Pancreas (tissue), 10 donors: ENCODE data around the gene TMPO. TPM values are rescaled to one million over a fixed set of nuclear protein-coding genes. Genes with fewer than 3 reads are reported as not detected.

Experiments used
- ATAC-seq, 4 donors: fragments of 200-7000 bp; cut with Tn5 transposase; one replicate each; pipeline versions ENCODE4 v1.8.0 to v1.9.1; 2020; ENCODE audit warnings: mild to moderate bottlenecking in 4 of 4, moderate library complexity in 4 of 4
- DNase-seq, 6 donors: peaks; one replicate each; pipeline ENCODE4 v3.0.0-alpha.2; 2020
- FAIRE-seq: peaks from 2 replicates; lab custom pipeline; 2012; peaks lifted over from hg19 to GRCh38; lab: Jason Lieb, UNC
- H3K27ac ChIP-seq, 4 donors: fragments of 200-600 bp; sonication (generic); 1 replicate in 3 of 4; 2 replicates in 1 of 4; pipeline versions ENCODE4 v1.5.0 to v1.8.0; 2020
- H3K27me3 ChIP-seq, 4 donors: fragments of 200-600 bp; one replicate each; pipeline ENCODE4 v1.8.0; 2021
- H3K36me3 ChIP-seq, 3 donors: fragments of 200-600 bp; sonication (generic) in 1 of 3; one replicate each; pipeline versions ENCODE4 v1.5.0 to v1.8.0; 2020 to 2021
- H3K4me1 ChIP-seq, 3 donors: fragments of 200-600 bp; one replicate each; pipeline ENCODE4 v1.8.0; 2021
- H3K4me3 ChIP-seq, 4 donors: fragments of 200-600 bp; sonication (generic) in 2 of 4; one replicate each; pipeline versions ENCODE4 v1.5.0 to v1.8.0; 2020 to 2021
- H3K9me3 ChIP-seq, 4 donors: fragments of 200-600 bp; one replicate each; pipeline ENCODE4 v1.8.0; 2021
- WGBS, 2 donors: extraction: QIAGEN DNeasy Blood & Tissue Kit; methylation state at CpG; one replicate each; pipeline ENCODE4 v1.1.7; 2013; 5-methylcytosine and 5-hydroxymethylcytosine counted together
- intact Hi-C, 3 donors: fragments of 100-400 bp; cut with DNase I; formaldehyde crosslinking; loops; one replicate each; pipeline versions ENCODE4 v1.11.1 to v1.14.2; 2022
- polyA plus RNA-seq, 2 donors: library from polyadenylated mRNA; stranded (reverse); fragments of 200-250 nt; gene quantifications; one replicate each; pipeline ENCODE4 v1.2.3, GENCODE V29; 2013
- total RNA-seq, 6 donors: library from RNA; stranded (reverse); fragmentation: NEBNext Ultra II Directional in 4 of 6; extraction: Animal tissue kit (Norgen Biotek cat#: 25700) in 4 of 6; gene quantifications; one replicate each; pipeline versions ENCODE4 v1.2.1 to v1.2.4, GENCODE V29; 2021 to 2023
- TF ChIP-seq, protein P1 (sequence below), 4 donors: fragments of 200-600 bp; sonication (generic) in 3 of 4; IDR thresholded peaks; one replicate each; pipeline versions ENCODE4 v1.5.0 to v1.8.0; 2021; ENCODE audit warnings: antibody characterized with exemption in 4 of 4
- donor health status: healthy with polysubstance abuse.
- donor health status: DM: no; HTN: no; CAD: no; lungs with moderate emphysema.
- donor health status: DM: no; HTN: no; CAD: no.
- donor health status: control.
- donor health status: control.
- donor health status: Bipolar disorder and iron deficiency.
- donor health status: DM: yes; HTN: yes; CAD: no.
- donor health status: DM: no; HTN: no; CAD: no.
- donor health status: DM: no; HTN: no; CAD: no.
- donor health status: DM: yes; HTN: yes; CAD: no.

The TMPO gene
- total and polyA plus RNA-seq, 8 donors = 13.7 to 49.2 (median 31.5) TPM

DNA sequence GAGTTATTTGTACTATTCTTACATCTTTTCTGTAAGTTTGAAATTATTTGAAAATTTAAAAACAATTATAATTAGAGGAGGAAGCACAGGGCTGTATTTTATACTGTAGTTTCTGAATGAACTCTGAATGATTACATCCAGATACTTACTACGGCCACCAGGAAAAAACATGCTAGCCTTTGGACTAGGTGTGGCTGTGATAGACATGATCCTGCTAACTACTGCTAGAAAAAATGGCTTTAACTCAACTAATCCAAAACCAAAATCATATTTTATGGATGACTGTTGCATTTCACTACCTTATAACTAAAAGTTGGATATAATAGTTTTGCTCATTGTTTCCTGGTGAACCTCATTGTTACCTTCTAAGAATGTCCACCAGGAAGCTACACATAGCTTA, 63.0 kb downstream of the TMPO start:
- intact Hi-C loops = loop anchor here in 1 of 3 donors (10.0 kb wide), 1 partner anchor 426 kb away; no protein-coding TSS in a partner anchor
- H3K36me3 ChIP-seq = no peaks in the 10 kb centered on the region
- no peaks in the 10 kb centered on the region for H3K4me1 ChIP-seq
- ATAC-seq (no peak), FAIRE-seq (peak; percentile 41), DNase-seq (no peak)
- WGBS, 2 donors = 73 to 88% methylated on average over 1 of the region's 1 CpG
- TF ChIP-seq, protein P1, sequence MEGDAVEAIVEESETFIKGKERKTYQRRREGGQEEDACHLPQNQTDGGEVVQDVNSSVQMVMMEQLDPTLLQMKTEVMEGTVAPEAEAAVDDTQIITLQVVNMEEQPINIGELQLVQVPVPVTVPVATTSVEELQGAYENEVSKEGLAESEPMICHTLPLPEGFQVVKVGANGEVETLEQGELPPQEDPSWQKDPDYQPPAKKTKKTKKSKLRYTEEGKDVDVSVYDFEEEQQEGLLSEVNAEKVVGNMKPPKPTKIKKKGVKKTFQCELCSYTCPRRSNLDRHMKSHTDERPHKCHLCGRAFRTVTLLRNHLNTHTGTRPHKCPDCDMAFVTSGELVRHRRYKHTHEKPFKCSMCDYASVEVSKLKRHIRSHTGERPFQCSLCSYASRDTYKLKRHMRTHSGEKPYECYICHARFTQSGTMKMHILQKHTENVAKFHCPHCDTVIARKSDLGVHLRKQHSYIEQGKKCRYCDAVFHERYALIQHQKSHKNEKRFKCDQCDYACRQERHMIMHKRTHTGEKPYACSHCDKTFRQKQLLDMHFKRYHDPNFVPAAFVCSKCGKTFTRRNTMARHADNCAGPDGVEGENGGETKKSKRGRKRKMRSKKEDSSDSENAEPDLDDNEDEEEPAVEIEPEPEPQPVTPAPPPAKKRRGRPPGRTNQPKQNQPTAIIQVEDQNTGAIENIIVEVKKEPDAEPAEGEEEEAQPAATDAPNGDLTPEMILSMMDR (IDR thresholded peaks at IDR 0.05) = no peak
- no peak overlapping the region for H3K4me3 ChIP-seq
- no peaks in the 10 kb centered on the region for H3K27me3 ChIP-seq
- no peak overlapping the region for H3K27ac ChIP-seq
- no peaks in the 10 kb centered on the region for H3K9me3 ChIP-seq

DNA sequence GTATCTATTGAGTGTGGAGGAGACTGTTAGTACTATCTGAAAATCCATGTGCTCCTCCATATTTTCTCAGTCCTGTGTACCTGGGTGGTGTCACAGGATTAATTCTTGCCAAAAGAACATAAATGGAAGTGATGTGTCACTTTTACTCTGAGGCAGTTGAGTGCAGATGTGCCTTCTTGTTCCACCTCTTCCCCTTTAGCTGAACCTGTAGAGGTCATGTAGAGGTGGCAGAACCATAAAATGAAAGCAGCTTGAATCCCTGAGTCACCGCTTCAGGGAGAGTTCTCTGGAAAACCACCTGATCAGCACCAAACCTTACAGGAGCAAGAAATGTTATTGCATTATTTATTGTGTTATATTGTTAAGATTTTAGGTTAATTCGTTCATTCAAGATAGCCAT, 63.4 kb downstream of the TMPO start:
- 77 to 84% methylated on average over 2 of the region's 2 CpGs for WGBS, 2 donors
- ATAC-seq = no peak
- Histone ChIP-seq H3K27ac (no peak overlapping the region), H3K9me3 (no peaks in the 10 kb centered on the region), H3K4me1 (no peaks in the 10 kb centered on the region), H3K36me3 (no peaks in the 10 kb centered on the region), H3K4me3 (no peak overlapping the region), H3K27me3 (no peaks in the 10 kb centered on the region)
- FAIRE-seq = no peak
- DNase-seq = no peak
- TF ChIP-seq, protein P1 (IDR thresholded peaks at IDR 0.05) = no peak
- intact Hi-C loops = loop anchor here in 1 of 3 donors (10.0 kb wide), 1 partner anchor 426 kb away; no protein-coding TSS in a partner anchor

DNA sequence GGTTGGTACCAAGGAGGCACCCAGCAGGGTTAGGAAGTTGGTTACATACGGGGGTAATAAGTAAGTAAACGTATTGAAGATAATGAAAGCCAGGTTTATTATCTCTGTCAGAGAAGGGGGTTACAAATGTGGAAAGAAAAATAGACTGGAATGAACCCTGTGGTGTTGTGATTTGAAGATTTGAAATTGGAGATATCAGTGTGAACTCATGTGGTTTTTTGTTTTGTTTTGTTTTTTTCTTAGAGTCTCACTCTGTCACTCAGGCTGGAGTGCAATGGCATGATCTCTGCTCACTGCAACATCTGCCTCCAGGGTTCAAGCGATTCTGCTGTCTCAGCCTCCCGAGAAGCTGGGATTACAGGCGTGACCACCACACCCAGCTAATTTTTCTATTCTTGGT, 64.0 kb downstream of the TMPO start:
- FAIRE-seq = no peak

DNA sequence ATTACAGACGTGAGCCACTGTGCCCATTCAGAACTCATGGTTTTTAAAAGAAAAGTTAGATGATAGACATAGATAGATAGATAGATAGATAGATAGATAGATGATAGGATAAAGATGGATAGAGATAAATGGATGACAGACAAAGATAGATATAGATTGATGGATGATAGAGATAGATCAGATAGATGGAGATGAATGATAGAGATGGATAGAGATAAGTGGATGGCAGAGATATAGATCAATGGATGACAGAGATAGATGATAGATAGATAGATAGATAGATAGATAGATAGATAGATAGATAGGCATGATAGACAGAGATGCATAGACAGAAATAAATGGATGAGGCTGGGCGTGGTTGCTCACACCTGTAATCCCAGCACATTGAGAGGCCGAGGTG, 64.4 kb downstream of the TMPO start:
- ATAC-seq = no peak
- Histone ChIP-seq H3K27me3 (no peaks in the 10 kb centered on the region), H3K4me1 (no peaks in the 10 kb centered on the region), H3K27ac (no peak overlapping the region), H3K9me3 (no peaks in the 10 kb centered on the region), H3K4me3 (no peak overlapping the region), H3K36me3 (no peaks in the 10 kb centered on the region)
- 84 to 87% methylated on average over 3 of the region's 3 CpGs for WGBS, 2 donors
- intact Hi-C loops = loop anchor here in 1 of 3 donors (10.0 kb wide), 1 partner anchor 425 kb away; no protein-coding TSS in a partner anchor
- TF ChIP-seq, protein P1 (IDR thresholded peaks at IDR 0.05) = no peak
- no peak for FAIRE-seq
- DNase-seq = no peak

More for the DNA sequence above, 64.0 kb downstream of the TMPO start:
- intact Hi-C loops = loop anchor here in 1 of 3 donors (10.0 kb wide), 1 partner anchor 425 kb away; no protein-coding TSS in a partner anchor
- no peaks in the 10 kb centered on the region for H3K9me3 ChIP-seq
- H3K27ac ChIP-seq = no peak overlapping the region
- no peak for ATAC-seq
- no peak for DNase-seq
- H3K36me3 ChIP-seq = no peaks in the 10 kb centered on the region
- H3K4me1 ChIP-seq = no peaks in the 10 kb centered on the region
- H3K27me3 ChIP-seq = no peaks in the 10 kb centered on the region
- 69% methylated on average over 5 of the region's 5 CpGs for WGBS, 2 donors
- H3K4me3 ChIP-seq = no peak overlapping the region
- TF ChIP-seq, protein P1 (IDR thresholded peaks at IDR 0.05) = no peak

DNA sequence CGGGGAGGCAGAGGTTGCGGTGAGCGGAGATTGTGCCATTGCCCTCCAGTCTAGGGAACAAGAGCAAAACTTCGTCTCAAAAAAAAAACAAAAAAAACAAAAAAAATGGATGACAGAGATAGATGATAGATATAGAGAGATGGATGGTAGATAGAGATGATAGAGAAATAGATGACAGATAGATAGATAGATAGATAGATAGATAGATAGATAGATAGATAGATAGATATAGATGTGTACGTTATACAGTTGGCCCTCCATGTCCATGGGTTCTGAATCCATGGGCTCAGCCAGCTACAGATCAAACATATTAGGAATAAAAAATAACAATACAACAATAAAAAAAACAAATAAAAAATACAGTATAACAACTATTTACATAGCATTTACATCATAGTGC, 65.3 kb downstream of the TMPO start:
- WGBS, 2 donors = 86 to 87% methylated on average over 5 of the region's 5 CpGs
- ATAC-seq = no peak
- no peak overlapping the region for H3K4me3 ChIP-seq

More for the DNA sequence above, 65.3 kb downstream of the TMPO start:
- FAIRE-seq = no peak
- intact Hi-C loops = no loop called here
- Histone ChIP-seq H3K27me3 (no peaks in the 10 kb centered on the region), H3K36me3 (no peaks in the 10 kb centered on the region), H3K27ac (no peak overlapping the region), H3K4me1 (no peaks in the 10 kb centered on the region), H3K9me3 (no peaks in the 10 kb centered on the region)
- no peak for DNase-seq
- TF ChIP-seq, protein P1 (IDR thresholded peaks at IDR 0.05) = no peak
